H1 (cell line): Measurements from ENCODE around the gene AVPR1B. TPM values are rescaled to one million over a fixed set of nuclear protein-coding genes. Genes with fewer than 3 reads are reported as not detected.

Source experiments
- CTCF ChIA-PET: fragments of 300-600 bp; sonication (Branson Sonifier 250); formaldehyde crosslinking; loops from one replicate; lab custom pipeline; 2021; ENCODE audit not compliant: partially characterized antibody; lab: Charles Lee
- POLR2A ChIA-PET: fragments of 300-600 bp; sonication (Branson Sonifier 250); formaldehyde crosslinking; loops from one replicate; lab custom pipeline; 2021; ENCODE audit warnings: inconsistent platforms; ENCODE audit not compliant: partially characterized antibody; lab: Charles Lee
- DNase-seq, 2 experiments: peaks; one replicate each; pipeline versions ENCODE4 v3.0.0 to v3.0.0-alpha.2; 2010 to 2022; ENCODE audit warnings: low spot score in 2 of 2, low read depth in 1 of 2, mixed read lengths in 1 of 2
- FAIRE-seq: peaks from 2 replicates; lab custom pipeline; 2011; peaks lifted over from hg19 to GRCh38; lab: Jason Lieb, UNC
- H2AFZ ChIP-seq: 2 replicates; pipeline ENCODE4 v1.8.1; 2012; ENCODE audit warnings: low read length, inconsistent platforms
- H2AK5ac ChIP-seq: 2 replicates; pipeline ENCODE4 v1.6.1; 2013; ENCODE audit warnings: low read depth, low read length
- H2BK120ac ChIP-seq: replicated peaks from 2 replicates; pipeline ENCODE3; 2013; ENCODE audit warnings: low read depth, low read length, inconsistent platforms
- H2BK12ac ChIP-seq: 2 replicates; pipeline ENCODE4 v1.6.1; 2013; ENCODE audit warnings: low read depth, low read length
- H2BK15ac ChIP-seq: 2 replicates; pipeline ENCODE4 v1.6.1; 2013; ENCODE audit warnings: low read length
- H2BK20ac ChIP-seq: 2 replicates; pipeline ENCODE4 v1.6.1; 2013; ENCODE audit warnings: low read length
- H2BK5ac ChIP-seq: 2 replicates; pipeline ENCODE4 v1.6.1; 2013; ENCODE audit warnings: low read depth, low read length
- H3K14ac ChIP-seq: 2 replicates; pipeline ENCODE4 v1.6.1; 2013; ENCODE audit warnings: inconsistent platforms; ENCODE audit not compliant: insufficient read length
- H3K18ac ChIP-seq: 2 replicates; pipeline ENCODE4 v1.6.1; 2013; ENCODE audit warnings: low read length; ENCODE audit errors: extremely low read depth
- H3K23ac ChIP-seq: 2 replicates; pipeline ENCODE4 v1.6.1; 2013; ENCODE audit warnings: inconsistent platforms; ENCODE audit not compliant: insufficient read length
- H3K23me2 ChIP-seq: 2 replicates; pipeline ENCODE4 v1.6.1; 2013; ENCODE audit warnings: low read depth, low read length
- H3K27ac ChIP-seq: 2 replicates; pipeline ENCODE4 v1.6.1; 2011; ENCODE audit warnings: low read depth, low read length, inconsistent platforms
- H3K27me3 ChIP-seq, 4 experiments: replicated peaks in 1 of 4; 1 replicate in 1 of 4; 2 replicates in 3 of 4; pipeline versions ENCODE4 v1.6.1 to v1.8.1; 2011 to 2013; ENCODE audit warnings: low read length in 3 of 4, mild to moderate bottlenecking in 3 of 4, inconsistent platforms in 2 of 4, mixed read lengths in 2 of 4, moderate library complexity in 1 of 4; ENCODE audit not compliant: control insufficient read depth in 3 of 4, insufficient read depth in 3 of 4; ENCODE audit errors: extremely low read depth in 1 of 4
- H3K36me3 ChIP-seq, 4 experiments: 2 replicates each; pipeline versions ENCODE4 v1.6.1 to v1.8.1; 2011 to 2013; ENCODE audit warnings: mild to moderate bottlenecking in 4 of 4, low read length in 3 of 4, moderate library complexity in 2 of 4, control low read depth in 1 of 4, inconsistent platforms in 1 of 4; ENCODE audit not compliant: insufficient read depth in 4 of 4, control insufficient read depth in 2 of 4
- H3K4ac ChIP-seq: replicated peaks from 2 replicates; pipeline ENCODE3; 2013; ENCODE audit warnings: low read length, low read depth, mixed read lengths, inconsistent platforms; ENCODE audit not compliant: insufficient read length
- H3K4me1 ChIP-seq, 4 experiments: replicated peaks in 1 of 4; 1 replicate in 1 of 4; 2 replicates in 3 of 4; pipeline versions ENCODE4 v1.6.1 to v1.8.1; 2011 to 2013; ENCODE audit warnings: low read length in 3 of 4, inconsistent platforms in 2 of 4, mixed read lengths in 1 of 4; ENCODE audit not compliant: insufficient read depth in 4 of 4, control insufficient read depth in 3 of 4
- H3K4me2 ChIP-seq, 2 experiments: 2 replicates each; pipeline versions ENCODE4 v1.6.1 to v1.8.1; 2011 to 2013; ENCODE audit warnings: low read depth in 2 of 2, low read length in 2 of 2, control low read depth in 1 of 2, inconsistent platforms in 1 of 2, mild to moderate bottlenecking in 1 of 2; ENCODE audit not compliant: insufficient read depth in 1 of 2
- H3K4me3 ChIP-seq, 4 experiments: fragments of 200-600, 300-600 bp in 1 of 4; sonication (generic), shearing (Covaris generic), sonication (Bioruptor Twin) in 1 of 4; 2 replicates each; pipeline versions ENCODE4 v1.5.1 to v1.8.1; 2011 to 2016; ENCODE audit warnings: low read length in 4 of 4, low read depth in 3 of 4, control low read depth in 2 of 4, inconsistent platforms in 2 of 4, mild to moderate bottlenecking in 2 of 4, mixed read lengths in 1 of 4, moderate library complexity in 1 of 4; ENCODE audit not compliant: insufficient read depth in 2 of 4; ENCODE audit errors: extremely low read depth in 1 of 4
- H3K56ac ChIP-seq: replicated peaks from 2 replicates; pipeline ENCODE3; 2013; ENCODE audit warnings: low read depth, mild to moderate bottlenecking, mixed read lengths, low read length, inconsistent platforms; ENCODE audit not compliant: insufficient read length
- H3K79me1 ChIP-seq: 2 replicates; pipeline ENCODE4 v1.6.1; 2013; ENCODE audit warnings: low read depth, low read length, control low read depth
- H3K79me2 ChIP-seq, 2 experiments: 2 replicates each; pipeline versions ENCODE4 v1.6.1 to v1.8.1; 2012 to 2013; ENCODE audit warnings: low read length in 2 of 2, mild to moderate bottlenecking in 2 of 2, inconsistent platforms in 1 of 2; ENCODE audit not compliant: insufficient read depth in 2 of 2, control insufficient read depth in 1 of 2
- H3K9ac ChIP-seq, 4 experiments: replicated peaks in 1 of 4; 1 replicate in 1 of 4; 2 replicates in 3 of 4; pipeline versions ENCODE4 v1.6.1 to v1.8.1; 2011 to 2013; ENCODE audit warnings: low read depth in 3 of 4, low read length in 3 of 4, control low read depth in 2 of 4, mild to moderate bottlenecking in 2 of 4, moderate library complexity in 2 of 4, inconsistent platforms in 1 of 4; ENCODE audit errors: extremely low read depth in 1 of 4
- H3K9me3 ChIP-seq, 2 experiments: 2 replicates each; pipeline versions ENCODE4 v1.6.1 to v1.8.1; 2012 to 2013; ENCODE audit warnings: mild to moderate bottlenecking in 2 of 2, moderate library complexity in 2 of 2, control low read depth in 1 of 2, inconsistent platforms in 1 of 2, low read depth in 1 of 2, low read length in 1 of 2, mixed read lengths in 1 of 2; ENCODE audit not compliant: insufficient read depth in 2 of 2
- H4K20me1 ChIP-seq, 2 experiments: replicated peaks in 1 of 2; 2 replicates each; pipeline versions ENCODE3 to v1.8.1; 2011 to 2013; ENCODE audit warnings: inconsistent platforms in 2 of 2, low read length in 2 of 2, mild to moderate bottlenecking in 1 of 2; ENCODE audit not compliant: insufficient read depth in 2 of 2, control insufficient read depth in 1 of 2
- H4K5ac ChIP-seq: 2 replicates; pipeline ENCODE4 v1.6.1; 2013; ENCODE audit warnings: low read length, low read depth, mixed read lengths, inconsistent platforms; ENCODE audit not compliant: insufficient read length
- H4K8ac ChIP-seq: 2 replicates; pipeline ENCODE4 v1.8.0; 2013; ENCODE audit warnings: mild to moderate bottlenecking, moderate library complexity, low read length, inconsistent platforms; ENCODE audit not compliant: insufficient read depth; ENCODE audit errors: extremely low read depth
- H4K91ac ChIP-seq: replicated peaks from 2 replicates; pipeline ENCODE3; 2013; ENCODE audit warnings: low read length, mixed read lengths, inconsistent platforms; ENCODE audit not compliant: insufficient read length
- E2F6 ChIP-seq: IDR thresholded peaks from 2 replicates; pipeline ENCODE4 v1.6.1; 2012; ENCODE audit warnings: inconsistent platforms
- WGBS, 2 experiments: shearing (Covaris generic) in 1 of 2; methylation state at CpG; one replicate each; pipeline versions ENCODE4 v1.1.6 to v1.1.7; 2013 to 2015; ENCODE audit warnings: low lambda C conversion rate in 2 of 2, mixed read lengths in 2 of 2, inconsistent platforms in 1 of 2, low coverage in 1 of 2, missing lambda C conversion rate in 1 of 2; ENCODE audit not compliant: insufficient replicate concordance in 2 of 2, insufficient coverage in 1 of 2, insufficient read length in 1 of 2; ENCODE audit errors: extremely low coverage in 1 of 2, missing lambda C conversion rate in 1 of 2; 5-methylcytosine and 5-hydroxymethylcytosine counted together
- polyA plus RNA-seq, 7 experiments: library from polyadenylated mRNA; depleted of rRNA in 3 of 7; stranded (reverse) in 5 of 7; unstranded in 2 of 7; fragments of >200 nt in 5 of 7; fragments of 200-250 nt in 2 of 7; gene quantifications; 1 replicate in 5 of 7; 2 replicates in 1 of 7; 4 replicates in 1 of 7; pipeline versions ENCODE4 v1.2.1 to v1.2.3, GENCODE V29; 2011 to 2013; ENCODE audit warnings: missing spikeins in 2 of 7, mixed read lengths in 2 of 7
- total RNA-seq: library from RNA; stranded (reverse); fragmentation: NEBNext Ultra II Directional; extraction: Animal tissue kit (Norgen Biotek cat#: 25700); gene quantifications from 2 replicates; pipeline ENCODE4 v1.2.1, GENCODE V29; 2021
- TF ChIP-seq, protein P1 (sequence below): IDR thresholded peaks from 2 replicates; pipeline ENCODE4 v1.6.1; 2012; ENCODE audit warnings: low read length, inconsistent platforms
- TF ChIP-seq, protein P2 (sequence below): IDR thresholded peaks from 2 replicates; pipeline ENCODE4 v1.6.1; 2011; ENCODE audit warnings: low read length, improper control_type of control experiment

Gene AVPR1B
- total and polyA plus RNA-seq, 2 of the 8 experiments (the other 6 are each of a cell fraction or from before 2014, with no cell fraction given), result 0.29 to 0.50 TPM

- Histone ChIP-seq H3K27ac (no peak overlapping the region), H2BK5ac (no peak overlapping the region), H2BK120ac (no peak overlapping the region), H3K56ac (no peak overlapping the region), H4K5ac (no peak overlapping the region), H3K14ac (no peak overlapping the region), H3K9ac (no peak overlapping the region), H3K27me3 (no peaks in the 10 kb centered on the region), H3K23me2 (no peaks in the 10 kb centered on the region), H4K91ac (no peak overlapping the region), H3K9me3 (peaks cover 8 to 12% of the 10 kb centered on the region in 2 experiments; a peak in 3 of 4 replicates), H4K8ac (no peak overlapping the region), H3K4ac (no peak overlapping the region), H3K4me1 (no peaks in the 10 kb centered on the region), H3K36me3 (no peaks in the 10 kb centered on the region), H3K4me3 (no peak overlapping the region), H3K79me1 (no peaks in the 10 kb centered on the region), H2BK12ac (no peak overlapping the region), H2AK5ac (no peak overlapping the region), H2BK20ac (no peak overlapping the region), H2BK15ac (no peak overlapping the region), H3K18ac (no peak overlapping the region), H2AFZ (no peak overlapping the region), H3K23ac (no peak overlapping the region), H4K20me1 (no peaks in the 10 kb centered on the region), H3K79me2 (no peaks in the 10 kb centered on the region), H3K4me2 (no peak overlapping the region)
- FAIRE-seq (no peak), DNase-seq (no peak)
- ChIA-PET CTCF (interaction anchor here (0.6 to 1.4 kb wide), 3 partner anchors 38 to 527 kb away, joined by 3 to 4 read pairs (median 3); no protein-coding TSS in a partner anchor), POLR2A (no interaction called here)
- TF ChIP-seq, protein P1, sequence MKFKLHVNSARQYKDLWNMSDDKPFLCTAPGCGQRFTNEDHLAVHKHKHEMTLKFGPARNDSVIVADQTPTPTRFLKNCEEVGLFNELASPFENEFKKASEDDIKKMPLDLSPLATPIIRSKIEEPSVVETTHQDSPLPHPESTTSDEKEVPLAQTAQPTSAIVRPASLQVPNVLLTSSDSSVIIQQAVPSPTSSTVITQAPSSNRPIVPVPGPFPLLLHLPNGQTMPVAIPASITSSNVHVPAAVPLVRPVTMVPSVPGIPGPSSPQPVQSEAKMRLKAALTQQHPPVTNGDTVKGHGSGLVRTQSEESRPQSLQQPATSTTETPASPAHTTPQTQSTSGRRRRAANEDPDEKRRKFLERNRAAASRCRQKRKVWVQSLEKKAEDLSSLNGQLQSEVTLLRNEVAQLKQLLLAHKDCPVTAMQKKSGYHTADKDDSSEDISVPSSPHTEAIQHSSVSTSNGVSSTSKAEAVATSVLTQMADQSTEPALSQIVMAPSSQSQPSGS, result no peak
- no peak for TF ChIP-seq E2F6
- TF ChIP-seq, protein P2, sequence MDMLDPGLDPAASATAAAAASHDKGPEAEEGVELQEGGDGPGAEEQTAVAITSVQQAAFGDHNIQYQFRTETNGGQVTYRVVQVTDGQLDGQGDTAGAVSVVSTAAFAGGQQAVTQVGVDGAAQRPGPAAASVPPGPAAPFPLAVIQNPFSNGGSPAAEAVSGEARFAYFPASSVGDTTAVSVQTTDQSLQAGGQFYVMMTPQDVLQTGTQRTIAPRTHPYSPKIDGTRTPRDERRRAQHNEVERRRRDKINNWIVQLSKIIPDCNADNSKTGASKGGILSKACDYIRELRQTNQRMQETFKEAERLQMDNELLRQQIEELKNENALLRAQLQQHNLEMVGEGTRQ, result no peak
- WGBS, 2 experiments, result 91% methylated on average over 6 of the region's 6 CpGs; no CpG with 5 or more reads in 1 of the 2 experiments
These were observed 54.7 kb downstream of the AVPR1B start for GRCh38 chr1:206062464-206062863.
